ENCODE data around the gene ZMYND8.

ZMYND8 gene

DNA sequence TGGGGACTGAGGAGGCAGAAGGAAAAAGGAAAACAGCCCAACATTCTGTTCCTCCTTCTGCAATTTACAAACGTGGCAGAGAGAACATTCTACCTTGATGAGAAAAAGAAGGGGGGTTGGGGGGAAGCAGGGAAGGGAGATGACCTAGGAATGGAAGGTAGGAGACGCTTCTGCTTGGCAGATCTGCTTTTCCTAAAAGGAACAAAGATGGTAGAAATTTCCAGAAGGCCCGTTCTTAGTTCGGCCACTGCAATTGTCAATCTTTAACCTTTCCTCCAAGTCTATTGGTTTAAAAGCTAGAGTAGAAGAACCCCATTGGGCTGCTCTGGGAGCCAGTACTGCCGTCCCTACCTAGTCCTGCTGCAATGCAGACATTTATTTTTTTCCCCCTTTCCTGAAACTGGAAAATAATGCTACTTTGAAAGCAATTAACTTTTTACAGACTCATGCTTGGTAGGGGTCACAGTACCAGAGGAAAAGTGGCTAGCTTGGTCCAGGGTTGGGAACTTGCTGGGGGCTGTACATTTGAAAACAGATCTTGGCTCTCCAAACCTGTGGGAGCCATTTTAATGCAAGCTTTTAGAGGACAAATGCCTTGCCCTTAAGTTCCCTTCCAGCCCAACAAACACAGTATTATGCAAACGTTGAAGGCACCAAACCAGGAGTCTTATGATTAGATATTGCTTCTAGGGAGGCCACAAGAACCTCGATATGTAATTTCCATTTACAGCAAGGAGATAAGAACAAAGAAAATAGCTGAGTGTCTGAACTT, 2.6 kb downstream of the ZMYND8 start:
- DNase-seq (ENCODE audit: low spot score), result peak; percentile 68

DNA sequence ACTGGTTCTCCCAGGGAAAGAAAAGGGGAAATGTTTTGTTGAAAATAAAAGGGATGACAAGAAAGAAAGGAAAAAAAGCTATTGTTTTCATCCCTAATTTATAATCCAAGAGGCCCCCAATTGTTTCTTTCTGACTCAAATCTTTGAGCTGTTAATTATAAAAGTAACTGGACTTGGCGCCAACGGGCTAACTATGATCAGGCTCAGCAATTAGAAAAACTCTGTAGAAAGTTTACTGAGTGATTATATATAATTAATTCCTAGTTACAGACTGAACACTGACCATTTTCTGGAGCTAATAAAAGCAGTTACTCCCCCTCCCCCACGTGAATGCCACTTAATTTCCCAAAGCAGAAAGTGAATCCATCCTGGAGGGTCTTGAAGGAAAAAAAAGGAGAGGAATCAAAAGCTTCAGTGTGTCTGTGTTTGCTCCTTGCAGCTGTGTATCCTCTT, 3.2 kb downstream of the ZMYND8 start:
- no peak for DNase-seq (ENCODE audit: low spot score)

DNA sequence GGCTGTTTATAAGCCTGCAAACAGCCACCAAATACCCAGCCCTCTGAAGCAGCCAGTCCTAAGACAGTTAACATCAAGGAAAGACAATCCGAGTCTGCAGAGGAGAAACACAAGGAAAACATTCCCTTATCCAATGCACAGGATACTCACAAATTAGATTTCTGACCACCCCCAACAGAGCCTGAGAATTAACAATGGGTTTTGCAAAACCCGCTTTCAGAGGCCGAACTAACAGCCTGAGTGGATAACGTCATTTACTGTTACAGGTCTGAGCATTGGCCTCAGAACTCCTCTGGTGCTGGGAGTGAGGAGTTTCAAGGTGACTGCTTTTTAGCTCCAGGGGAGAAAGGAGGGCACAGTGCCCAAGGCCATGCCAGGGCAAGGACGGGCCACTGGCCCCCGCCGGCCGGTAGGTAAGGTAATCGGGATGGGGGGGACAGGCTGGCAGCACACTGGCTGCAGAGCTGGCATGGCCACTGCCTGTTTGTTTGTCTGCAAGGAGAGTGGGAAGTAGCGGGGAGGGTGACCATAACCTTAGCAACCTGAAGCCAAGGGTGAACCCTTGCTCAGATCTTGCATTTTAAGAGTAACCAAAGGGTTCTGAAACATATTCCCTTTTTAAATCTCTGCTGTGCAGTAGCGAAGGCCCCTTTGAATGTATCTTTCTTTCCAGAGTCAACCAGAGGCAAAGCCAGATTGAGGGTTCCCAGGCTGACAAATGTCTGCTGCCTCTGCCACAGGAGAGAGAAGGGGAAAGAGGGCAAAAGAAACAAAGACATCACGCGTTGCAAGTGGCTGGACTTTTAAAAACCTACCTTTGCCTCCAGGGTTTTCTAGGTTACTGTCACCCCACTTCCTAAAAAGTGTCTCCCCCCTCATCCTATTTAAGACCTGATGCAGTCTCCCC, 3.9 kb downstream of the ZMYND8 start:
- DNase-seq (ENCODE audit: low spot score), result peak; percentile 60

DNA sequence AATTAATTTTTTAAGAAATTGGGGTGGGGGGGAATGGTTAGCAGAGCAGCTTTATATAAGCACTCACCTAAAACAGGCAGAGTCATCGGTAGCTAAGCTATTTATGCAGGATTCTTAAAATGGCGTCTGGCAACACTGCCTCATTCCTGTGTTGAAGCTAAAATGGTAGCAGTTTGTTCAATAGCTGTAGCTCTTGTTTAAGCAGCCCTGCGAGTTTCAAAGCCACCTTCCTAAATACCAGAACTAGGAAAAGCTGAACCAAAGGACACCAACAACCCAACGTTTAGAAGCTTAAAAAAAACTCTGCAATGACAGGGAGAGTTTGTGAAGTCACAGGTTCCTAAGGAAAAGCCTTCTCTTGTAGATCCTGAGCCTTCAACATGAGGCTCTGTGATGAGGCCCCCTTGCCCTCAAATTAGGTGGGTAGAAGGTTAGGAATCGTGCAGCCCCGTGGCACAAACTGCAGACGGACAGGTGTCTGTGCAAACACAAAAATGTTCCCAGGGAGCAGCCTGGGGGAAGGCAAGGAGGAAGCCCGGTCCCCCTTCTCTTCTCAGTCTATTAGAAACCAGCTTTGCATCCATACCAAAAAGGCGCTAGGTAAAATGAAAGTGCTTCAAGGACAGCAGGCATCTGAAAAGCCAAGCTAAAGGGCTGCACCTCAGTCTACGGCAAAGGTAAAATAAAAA, 4.7 kb downstream of the ZMYND8 start:
- peak; percentile 76 for DNase-seq (ENCODE audit: low spot score)

DNA sequence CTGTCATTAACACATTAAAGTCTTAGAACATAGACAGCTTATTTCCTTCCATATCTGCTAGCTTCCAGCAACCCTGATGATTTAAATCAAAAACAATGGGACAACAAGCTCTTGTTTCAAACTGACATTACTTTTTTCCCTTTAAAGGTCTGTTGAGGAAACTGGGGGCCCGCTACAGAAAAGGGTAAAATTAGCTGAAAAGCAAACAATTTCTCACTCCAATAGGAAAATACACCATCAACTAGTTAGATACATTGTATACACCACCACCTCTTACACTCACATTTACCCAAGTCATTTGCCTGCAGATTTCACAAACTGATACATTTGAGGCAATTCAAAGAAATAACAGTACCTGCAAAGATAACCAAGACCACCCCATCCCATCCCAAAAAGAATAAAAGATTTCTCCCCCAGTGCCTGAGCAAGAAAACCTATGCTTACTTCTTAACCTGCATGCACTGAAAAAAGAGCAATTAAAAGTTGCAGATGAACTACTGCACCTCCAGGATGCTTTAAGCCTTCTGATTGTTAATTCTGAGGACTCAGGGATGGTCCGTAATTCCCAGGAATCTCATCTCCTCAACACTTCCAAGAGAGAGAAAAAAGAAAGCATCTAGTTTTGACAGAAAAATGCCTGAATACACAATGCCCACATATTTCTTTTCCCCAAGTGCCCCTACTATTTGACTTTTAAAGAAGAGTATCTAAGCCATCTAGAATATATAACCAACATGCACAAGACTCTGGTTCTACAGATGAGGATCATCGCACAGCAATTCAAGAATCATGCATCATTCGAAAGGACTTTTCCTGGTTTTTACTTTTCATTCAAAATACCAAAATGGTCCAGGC, 5.6 kb downstream of the ZMYND8 start:
- DNase-seq (ENCODE audit: low spot score), result peak; percentile 44

DNA sequence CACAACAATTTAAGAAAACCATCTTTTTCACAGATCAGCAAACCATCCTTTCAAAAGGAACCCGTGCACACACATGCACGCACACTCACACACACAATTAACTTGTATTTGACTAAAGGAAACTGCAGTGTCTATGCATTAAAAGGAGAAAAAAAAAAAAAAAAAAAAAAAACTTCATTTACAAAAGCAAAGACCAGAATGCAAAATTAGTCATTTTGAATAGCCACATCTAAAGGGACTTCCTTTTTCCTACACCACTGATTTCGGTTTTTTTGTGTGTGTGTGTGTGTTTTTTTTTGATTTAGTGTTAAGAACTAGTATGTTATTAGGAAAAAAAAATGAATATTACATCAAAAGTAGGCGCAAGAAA, 6.3 kb downstream of the ZMYND8 start:
- no peak for DNase-seq (ENCODE audit: low spot score)

DNA sequence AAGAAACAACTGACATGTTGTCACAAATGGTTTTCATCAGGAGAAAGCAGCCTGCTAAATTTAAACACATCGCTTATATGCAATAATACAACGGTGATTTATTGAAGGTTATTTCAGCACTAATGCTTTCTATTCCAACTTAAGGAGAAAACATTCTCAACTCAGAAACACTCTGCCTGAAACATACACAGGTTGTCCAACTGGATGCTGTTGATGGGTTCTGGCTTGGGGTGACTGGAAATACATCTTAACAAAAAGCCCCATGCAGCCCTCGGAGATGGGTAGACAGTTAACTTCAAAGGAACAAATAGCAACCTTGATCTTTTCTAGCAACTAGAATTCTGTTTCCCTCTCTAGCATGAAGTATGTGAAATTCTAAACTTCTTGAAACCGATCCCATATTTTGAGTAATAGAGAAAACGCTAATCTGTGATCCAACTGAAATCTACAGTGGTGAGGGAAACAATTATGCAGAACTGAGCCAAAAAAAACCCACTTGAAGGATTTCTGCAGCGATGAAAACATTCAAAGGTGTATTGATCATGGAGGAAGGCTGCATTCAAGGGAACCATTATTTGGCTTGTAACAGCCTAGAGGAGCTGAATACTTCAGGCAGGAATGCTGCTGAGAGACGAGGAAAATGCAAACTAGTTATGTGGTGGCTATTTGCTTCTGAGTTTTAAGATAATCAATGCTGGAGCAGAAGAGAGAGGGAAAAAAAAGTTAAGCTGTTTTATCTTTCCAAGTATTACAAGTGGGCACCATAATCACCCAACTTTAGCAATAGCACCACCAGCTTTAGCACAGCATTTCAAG, 6.9 kb downstream of the ZMYND8 start:
- peak; percentile 42 for DNase-seq (ENCODE audit: low spot score)

DNA sequence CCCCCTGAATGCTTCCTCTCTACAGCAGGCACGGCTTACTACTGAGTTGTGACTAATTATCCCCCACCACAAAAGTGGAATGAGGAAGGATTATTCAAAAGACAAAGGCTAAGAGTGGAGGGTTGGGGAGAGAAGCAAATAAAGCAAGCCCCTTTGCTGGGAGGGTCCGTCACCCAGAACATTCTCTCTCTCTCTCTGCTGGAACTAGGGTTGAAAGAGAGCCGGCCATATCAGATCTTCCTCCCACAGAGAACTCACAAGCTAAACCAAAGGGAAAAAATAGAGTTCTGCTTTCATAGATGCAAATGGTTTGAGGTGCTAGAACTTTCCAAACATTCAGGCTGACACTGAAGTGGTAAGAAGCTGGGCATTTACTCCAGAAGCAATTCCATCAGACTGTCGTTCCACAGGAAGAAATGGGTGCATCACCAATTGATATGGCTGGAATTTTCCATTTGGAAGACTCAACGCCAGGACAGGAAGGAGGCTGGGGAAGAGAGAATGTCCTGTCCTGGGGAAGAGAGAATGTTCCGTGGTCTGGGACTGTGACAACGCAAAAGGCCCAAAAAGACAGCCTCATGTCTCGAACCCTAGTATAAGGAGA, 7.9 kb downstream of the ZMYND8 start:
- peak; percentile 47 for DNase-seq (ENCODE audit: low spot score)

DNA sequence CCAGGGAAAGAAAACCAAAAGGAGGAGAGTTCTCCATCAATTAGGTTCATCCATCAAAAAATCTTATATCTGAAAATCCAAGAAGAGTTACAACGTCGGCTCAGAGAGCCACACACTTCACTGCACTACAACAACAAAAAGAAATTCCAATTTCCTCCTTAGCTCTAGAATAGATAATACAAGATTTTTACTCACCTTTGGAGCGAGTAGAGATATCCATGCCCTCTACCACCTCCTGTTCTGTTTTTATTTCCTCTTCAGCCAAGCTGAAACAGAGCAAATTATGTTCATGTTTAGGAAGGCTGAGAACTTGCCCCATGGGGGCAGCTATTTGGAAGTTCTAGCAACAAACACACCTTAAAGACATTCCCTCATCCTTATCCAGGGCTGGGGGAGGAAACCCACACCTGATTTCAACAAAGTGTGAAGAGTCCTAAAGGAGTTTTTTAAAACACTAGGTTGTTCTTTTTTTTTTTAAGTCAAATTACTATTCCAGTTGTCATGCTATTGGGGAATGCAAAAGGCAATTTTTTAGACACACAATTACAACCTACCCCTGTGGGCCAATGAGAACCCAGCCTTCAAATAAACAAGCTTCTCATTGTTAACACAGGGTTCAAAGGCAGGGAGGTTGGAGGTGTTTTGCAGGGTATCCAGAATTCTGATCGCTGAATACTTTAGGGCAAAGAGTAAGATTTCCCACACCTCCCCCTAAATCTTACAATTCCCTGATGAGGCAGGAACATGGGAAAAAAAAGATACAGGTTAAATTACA, 8.7 kb downstream of the ZMYND8 start:
- DNase-seq (ENCODE audit: low spot score), result no peak

DNA sequence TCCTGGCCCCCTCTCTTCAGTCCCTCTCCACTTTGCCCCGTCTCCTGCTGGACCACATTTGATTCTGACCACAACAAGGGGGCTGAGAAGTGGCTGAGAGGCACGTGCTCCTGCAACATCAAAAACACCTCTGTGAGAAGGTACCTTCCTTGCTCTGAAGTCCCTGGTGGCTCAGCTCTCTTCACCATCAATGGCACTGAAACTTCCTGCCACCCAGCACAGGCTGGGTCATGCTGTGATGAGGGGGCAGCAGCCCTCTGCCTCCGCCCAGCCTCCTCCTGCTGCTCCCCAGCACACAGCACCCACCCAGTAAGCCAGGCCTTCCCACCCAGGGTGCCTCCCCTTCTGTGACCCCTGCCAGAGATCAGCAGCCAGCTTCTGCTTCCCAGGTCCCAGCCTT, 10.3 kb downstream of the ZMYND8 start:
- no peak for DNase-seq (ENCODE audit: low spot score)

DNA sequence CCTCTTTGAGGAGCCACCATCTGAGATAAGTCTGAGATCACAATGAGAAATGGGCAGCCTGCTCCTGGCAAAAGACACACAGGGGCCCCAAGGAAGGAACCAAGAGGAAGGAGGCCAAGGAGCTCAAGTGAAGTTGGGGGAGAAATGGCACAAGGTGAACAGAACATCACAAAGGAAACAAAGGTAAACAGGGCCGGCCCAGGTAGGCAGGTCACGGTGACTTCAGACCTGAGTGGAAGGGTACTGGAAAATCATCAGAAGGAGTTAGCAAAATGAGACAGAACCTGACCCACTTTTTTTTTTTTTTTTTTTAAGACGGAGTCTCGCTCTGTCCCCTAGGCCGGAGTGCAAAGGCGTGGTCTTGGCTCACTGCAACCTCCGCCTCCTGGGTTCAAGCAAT, 11.3 kb downstream of the ZMYND8 start:
- DNase-seq (ENCODE audit: low spot score), result no peak

DNA sequence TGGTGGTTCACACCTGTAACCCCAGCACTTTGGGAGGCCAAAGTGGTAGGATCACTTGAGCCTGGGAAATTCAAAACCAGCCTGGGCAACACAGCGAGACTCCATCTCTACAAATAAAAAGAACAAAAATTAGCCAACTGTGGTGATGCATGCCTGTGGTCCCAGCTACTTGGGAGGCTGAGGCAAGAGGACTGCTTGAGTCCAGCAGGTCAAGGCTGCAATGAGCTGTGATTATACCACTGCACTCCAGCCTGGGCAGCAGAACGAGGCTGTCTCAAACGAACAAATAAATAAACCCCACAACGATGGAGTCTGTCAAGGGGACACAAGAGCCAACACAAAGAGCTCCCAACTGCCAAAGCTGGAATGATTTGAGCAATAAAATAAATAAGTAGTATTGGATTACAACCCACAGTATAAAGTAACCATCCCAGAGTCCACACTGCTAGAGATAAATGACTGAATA, 13.5 kb downstream of the ZMYND8 start:
- DNase-seq (ENCODE audit: low spot score), result no peak

DNA sequence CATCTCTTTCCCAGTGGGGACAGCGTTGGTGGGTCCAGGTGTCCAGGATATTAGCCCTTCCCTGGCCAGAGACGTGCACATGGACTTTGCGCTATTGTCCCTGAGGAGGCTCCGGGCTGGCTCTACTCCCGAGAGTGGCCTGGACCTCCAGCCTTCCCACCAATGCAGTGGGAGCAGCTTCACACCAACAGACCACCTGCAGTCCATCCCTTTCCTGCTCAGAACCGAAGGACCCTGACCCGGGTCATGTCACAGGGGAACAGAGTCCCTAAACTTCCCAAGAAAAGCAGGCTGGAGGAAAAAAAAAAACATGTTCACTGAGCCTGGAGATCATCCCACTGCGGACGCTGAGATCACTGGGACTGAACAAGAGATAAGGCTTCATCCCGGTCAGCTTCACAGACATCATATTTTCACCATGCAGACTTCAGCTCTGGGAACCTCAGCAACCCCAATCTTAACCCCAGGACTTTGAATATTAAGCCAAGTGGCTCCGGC, 18.3 kb downstream of the ZMYND8 start:
- DNase-seq (ENCODE audit: low spot score), result no peak

DNA sequence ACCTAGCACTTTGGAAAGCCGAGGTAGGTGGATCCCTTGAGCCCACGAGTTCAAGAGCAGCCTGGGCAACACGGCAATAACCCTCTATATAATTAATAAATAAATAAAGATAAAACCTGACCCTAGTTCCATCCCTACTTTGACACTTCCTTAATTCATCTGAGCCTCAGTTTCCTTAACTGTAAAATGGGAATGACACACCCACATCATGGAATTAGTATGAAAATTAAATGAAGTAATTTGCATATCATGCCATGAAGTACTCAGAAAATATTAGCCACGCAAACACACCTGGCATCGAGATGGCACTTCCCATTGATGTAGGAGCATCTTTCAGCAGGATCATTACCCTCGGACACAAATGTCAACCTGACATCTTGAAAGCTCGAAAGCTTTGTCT, 19.1 kb downstream of the ZMYND8 start:
- no peak for DNase-seq (ENCODE audit: low spot score)

DNA sequence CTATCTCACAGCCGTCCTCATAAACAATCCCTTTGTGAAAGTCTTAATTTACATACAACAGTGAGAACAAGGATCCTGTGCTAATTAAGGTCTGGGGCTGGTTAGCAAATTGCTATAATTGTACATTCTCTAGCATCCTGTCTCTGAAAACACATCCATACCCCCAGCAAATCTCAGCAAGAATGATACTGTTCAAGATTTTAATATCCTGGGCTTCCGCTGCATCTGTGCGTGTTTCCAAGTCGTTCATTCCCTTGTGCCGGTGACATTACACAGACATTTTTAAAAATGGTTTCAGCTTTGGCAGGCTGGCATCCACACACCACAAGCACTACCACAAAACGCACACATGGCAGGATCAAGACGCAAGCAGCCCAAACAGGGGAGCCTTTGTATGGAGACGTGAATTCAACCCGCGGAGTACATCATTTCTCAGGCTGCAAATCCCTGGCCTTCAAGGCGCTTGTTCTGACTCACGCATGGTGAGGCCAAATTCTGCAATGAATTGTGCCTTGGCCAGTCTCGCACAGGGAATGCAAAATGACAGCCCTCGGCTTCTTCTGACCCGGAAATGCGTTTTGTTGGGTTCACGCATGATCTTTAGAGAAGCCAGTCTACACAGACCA, 20.3 kb downstream of the ZMYND8 start:
- DNase-seq (ENCODE audit: low spot score), result no peak

DNA sequence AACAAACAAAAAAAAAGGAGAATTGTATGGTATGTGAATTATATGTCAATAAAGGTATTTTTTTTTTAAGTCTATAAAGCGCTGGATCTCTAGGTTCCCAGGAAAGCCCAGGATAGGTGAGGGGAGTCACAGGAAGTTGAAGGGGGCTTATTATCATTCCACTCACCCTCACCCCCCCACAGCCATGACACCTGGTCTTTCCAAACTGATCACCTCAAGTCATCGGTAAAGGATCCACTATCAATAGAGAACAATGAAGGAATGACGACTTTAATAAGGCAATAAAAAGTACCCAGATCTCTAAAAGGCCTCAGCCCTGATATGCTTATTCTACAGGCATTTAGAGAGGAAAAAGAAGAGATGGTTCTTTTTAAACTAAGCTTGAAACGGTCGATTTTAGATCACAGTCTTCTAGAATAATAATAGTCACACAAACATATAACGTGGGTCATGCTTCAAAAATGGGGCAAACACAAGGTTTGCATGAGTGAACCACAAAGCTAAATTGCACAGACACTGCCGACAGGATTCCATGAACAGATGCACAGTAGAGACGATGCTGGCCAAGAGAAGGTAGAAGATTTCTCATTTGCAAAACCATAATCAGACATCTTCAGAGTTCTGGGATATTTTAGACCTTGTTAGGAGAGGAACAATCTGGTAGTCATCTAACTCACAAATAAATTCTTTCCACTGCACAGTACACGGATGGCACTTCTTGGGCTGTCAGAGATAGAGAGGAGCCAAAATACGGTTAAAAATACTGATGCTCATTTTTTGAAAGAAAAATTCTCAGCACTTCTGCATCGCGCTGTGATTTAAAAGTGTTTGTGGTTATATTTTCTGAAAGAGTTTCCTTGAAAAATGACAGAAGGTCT, 21.0 kb downstream of the ZMYND8 start:
- DNase-seq (ENCODE audit: low spot score), result no peak

DNA sequence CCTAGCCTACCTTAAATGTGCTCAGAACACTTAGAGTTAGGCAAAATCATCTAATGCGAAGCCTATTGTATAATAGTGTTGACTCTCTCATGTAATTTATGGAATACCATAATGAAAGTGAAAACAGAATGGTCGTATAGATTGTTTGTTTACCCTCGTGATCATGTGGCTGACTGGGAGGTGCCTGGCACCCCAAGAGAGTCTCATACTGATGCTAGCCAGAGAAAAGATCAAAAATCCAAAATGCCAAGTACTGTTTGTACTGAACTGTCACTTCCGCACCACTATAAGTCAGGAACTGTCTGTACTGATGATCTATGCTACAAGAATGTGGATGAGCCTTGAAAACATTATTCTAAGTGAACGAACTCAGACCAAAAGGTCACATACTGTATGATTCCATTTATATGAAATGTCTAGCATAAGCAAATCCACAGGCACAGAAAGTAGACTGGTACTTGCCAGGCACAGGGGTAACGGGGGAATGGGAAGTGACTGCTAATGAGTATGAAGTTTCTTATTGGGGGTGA, 22.4 kb downstream of the ZMYND8 start:
- DNase-seq (ENCODE audit: low spot score), result peak; percentile 71
